Upper lobe of left lung (tissue), 4 donors: ENCODE measurements around the gene ABLIM2.

Experiments used
- CTCF ChIP-seq, 6 experiments: fragments of 450-650 bp in 4 of 6; fragments of 200-600 bp in 2 of 6; sonication (generic) in 2 of 6; IDR thresholded peaks; one replicate each; pipeline ENCODE4 v1.5.1; 2016 to 2019; ENCODE audit warnings: antibody characterized with exemption in 6 of 6
- EP300 ChIP-seq, 4 donors: sonication (generic); formaldehyde crosslinking; IDR thresholded peaks; one replicate each; pipeline ENCODE4 v1.5.1; 2017; ENCODE audit warnings: antibody characterized with exemption in 4 of 4, control low read depth in 2 of 4

DNA sequence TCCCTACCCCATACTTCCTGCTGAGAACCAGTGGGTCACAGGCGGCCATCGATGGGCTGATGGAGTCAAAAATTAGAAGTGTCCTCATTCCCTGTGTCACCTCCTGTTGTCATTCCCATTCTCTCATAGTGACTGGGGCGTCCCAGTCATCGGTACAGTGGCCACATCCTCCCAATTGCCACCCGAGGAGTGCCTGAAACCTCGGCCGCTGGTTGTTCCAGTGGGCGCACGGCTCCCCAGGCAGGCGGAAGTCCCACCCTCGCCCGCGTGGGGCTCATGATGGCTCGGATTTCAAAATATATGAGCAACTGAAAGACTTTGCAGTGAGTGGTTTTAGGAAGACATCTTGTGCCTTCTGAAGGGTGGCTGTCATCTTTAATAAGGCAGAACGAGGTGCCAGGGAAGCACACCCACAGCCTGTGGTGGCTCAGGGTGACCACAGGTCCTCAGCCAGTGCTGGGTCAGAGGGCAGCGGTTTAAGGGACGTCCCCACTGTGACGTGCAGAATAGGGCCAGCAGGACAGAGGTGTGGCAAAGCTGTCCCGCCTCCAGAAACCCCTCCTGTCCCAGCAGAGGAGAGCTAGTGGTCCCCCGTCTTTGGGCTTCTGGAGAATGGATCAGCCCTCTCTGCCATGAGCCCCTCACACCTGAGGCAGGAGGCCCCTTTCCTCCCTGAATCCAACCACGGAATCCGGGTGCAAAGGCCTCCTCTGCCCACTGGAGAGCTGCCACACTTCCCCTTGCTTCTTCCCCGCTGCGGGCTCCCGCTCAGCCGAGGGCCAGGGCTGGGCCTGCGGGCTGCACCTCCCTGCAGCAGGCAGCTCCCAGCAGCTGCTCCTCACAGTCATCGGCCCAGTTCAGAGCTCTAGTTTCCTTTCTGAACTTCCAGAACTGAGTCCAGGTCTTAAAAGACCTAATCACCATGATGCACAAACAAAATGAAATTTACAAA, 90.4 kb downstream of the ABLIM2 start:
- TF ChIP-seq EP300 (IDR thresholded peaks at IDR 0.05) (no peak), CTCF (IDR thresholded peaks at IDR 0.05) (no peak)
